Glutamatergic neuron (in vitro differentiated cells): ENCODE measurements around the gene AGPAT4. TPM values are rescaled to one million over a fixed set of nuclear protein-coding genes. Genes with fewer than 3 reads are reported as not detected.
A peak's percentile ranks its signal among the peaks of the same experiment; 100 is the strongest.

Experiments used
- DNase-seq: peaks from one replicate; pipeline ENCODE4 v3.0.0; 2022
- H3K27ac Mint-ChIP-seq: one replicate; pipeline ENCODE4 v1.8.0; 2020; ENCODE audit warnings: mild to moderate bottlenecking, mixed read lengths, inconsistent platforms; ENCODE audit not compliant: unreplicated experiment
- H3K27me3 Mint-ChIP-seq: one replicate; pipeline ENCODE4 v1.8.0; 2020; ENCODE audit warnings: mild to moderate bottlenecking, moderate library complexity, mixed read lengths, inconsistent platforms; ENCODE audit not compliant: unreplicated experiment
- H3K36me3 Mint-ChIP-seq: one replicate; pipeline ENCODE4 v1.8.0; 2020; ENCODE audit warnings: mild to moderate bottlenecking, mixed read lengths, inconsistent platforms; ENCODE audit not compliant: unreplicated experiment
- H3K4me1 Mint-ChIP-seq: one replicate; pipeline ENCODE4 v1.8.0; 2020; ENCODE audit warnings: mild to moderate bottlenecking, low read depth, mixed read lengths, inconsistent platforms; ENCODE audit not compliant: unreplicated experiment
- H3K4me3 Mint-ChIP-seq: one replicate; pipeline ENCODE4 v1.8.0; 2020; ENCODE audit warnings: mild to moderate bottlenecking, mixed read lengths, inconsistent platforms; ENCODE audit not compliant: unreplicated experiment
- H3K9me3 Mint-ChIP-seq: one replicate; pipeline ENCODE4 v1.8.0; 2020; ENCODE audit warnings: mild to moderate bottlenecking, moderate library complexity, mixed read lengths, inconsistent platforms; ENCODE audit not compliant: unreplicated experiment
- CTCF ChIP-seq: fragments of 200-600 bp; sonication (generic); IDR thresholded peaks from one replicate; pipeline ENCODE4 v1.5.0; 2021; ENCODE audit not compliant: partially characterized antibody, unreplicated experiment
- total RNA-seq: library from RNA; stranded (reverse); fragmentation: NEBNext Ultra II Directional; extraction: Animal tissue kit (Norgen Biotek cat#: 25700); gene quantifications from one replicate; pipeline ENCODE4 v1.2.1, GENCODE V29; 2021; ENCODE audit not compliant: unreplicated experiment

AGPAT4 gene
- total RNA-seq, 1 donor from 2014 or later, result 90.2 TPM

GRCh38 chr6:161233986-161234661, 39.7 kb downstream of the AGPAT4 start:
- no peak for DNase-seq
- TF ChIP-seq CTCF, result no peak
- peaks cover 4% of the 10 kb centered on the region for H3K27me3 Mint-ChIP-seq
- H3K9me3 Mint-ChIP-seq, result peaks cover 9% of the 10 kb centered on the region
- H3K36me3 Mint-ChIP-seq, result peaks cover 4% of the 10 kb centered on the region
- H3K27ac Mint-ChIP-seq, result no peak overlapping the region
- peaks cover 38% of the 10 kb centered on the region for H3K4me1 Mint-ChIP-seq
- no peak overlapping the region for H3K4me3 Mint-ChIP-seq

- Mint-ChIP-seq H3K36me3 (peaks cover 4% of the 10 kb centered on the region), H3K27me3 (peaks cover 2% of the 10 kb centered on the region), H3K27ac (no peak overlapping the region), H3K9me3 (peaks cover 2% of the 10 kb centered on the region), H3K4me3 (no peak overlapping the region), H3K4me1 (peaks cover 38% of the 10 kb centered on the region)
- no peak for DNase-seq
- no peak for TF ChIP-seq CTCF
Measured at GRCh38 chr6:161232467-161232866, 41.4 kb downstream of the AGPAT4 start.

- H3K27me3 Mint-ChIP-seq, result peaks cover 2% of the 10 kb centered on the region
- peak overlapping the region; percentile 63 for H3K27ac Mint-ChIP-seq
- peaks cover 3% of the 10 kb centered on the region for H3K9me3 Mint-ChIP-seq
- DNase-seq, result no peak
- H3K4me1 Mint-ChIP-seq, result peaks cover 42% of the 10 kb centered on the region
- peak overlapping the region; percentile 34 for H3K4me3 Mint-ChIP-seq
- no peak for TF ChIP-seq CTCF
- peaks cover 4% of the 10 kb centered on the region for H3K36me3 Mint-ChIP-seq
Measured at GRCh38 chr6:161232010-161232409, 41.9 kb downstream of the AGPAT4 start.

GRCh38 chr6:161230339-161230738, 43.5 kb downstream of the AGPAT4 start:
- H3K9me3 Mint-ChIP-seq, result peaks cover 3% of the 10 kb centered on the region
- H3K4me3 Mint-ChIP-seq, result no peak overlapping the region
- H3K27ac Mint-ChIP-seq, result no peak overlapping the region
- peaks cover 2% of the 10 kb centered on the region for H3K27me3 Mint-ChIP-seq
- TF ChIP-seq CTCF, result no peak
- peaks cover 4% of the 10 kb centered on the region for H3K36me3 Mint-ChIP-seq
- H3K4me1 Mint-ChIP-seq, result peaks cover 45% of the 10 kb centered on the region
- no peak for DNase-seq

- TF ChIP-seq CTCF, result no peak
- H3K4me3 Mint-ChIP-seq, result no peak overlapping the region
- H3K27me3 Mint-ChIP-seq, result peaks cover 2% of the 10 kb centered on the region
- no peak for DNase-seq
- peak overlapping the region; percentile 29 for H3K27ac Mint-ChIP-seq
- H3K9me3 Mint-ChIP-seq, result peaks cover 6% of the 10 kb centered on the region
- H3K4me1 Mint-ChIP-seq, result peaks cover 35% of the 10 kb centered on the region
- H3K36me3 Mint-ChIP-seq, result peaks cover 11% of the 10 kb centered on the region
Measured at GRCh38 chr6:161228921-161229591, 44.8 kb downstream of the AGPAT4 start.
